ENCODE measurements around the gene RRAS2.
"Not testable (repeated sequence)": the region's sequence is repeated elsewhere in the genome, so short reads cannot be mapped to it uniquely, and the experiment has no call there.

The RRAS2 gene

GRCh38 chr11:14300661-14301304, 58.2 kb downstream of the RRAS2 start:
- DNase-seq: peak; percentile 73

- no peak for DNase-seq
Observed at GRCh38 chr11:14299921-14300320, 59.1 kb downstream of the RRAS2 start.

- DNase-seq: no peak
Observed at GRCh38 chr11:14290422-14290821, 68.6 kb downstream of the RRAS2 start.

- peak; percentile 76 for DNase-seq
Observed at GRCh38 chr11:14288189-14288935, 70.6 kb downstream of the RRAS2 start.

GRCh38 chr11:14278869-14279268, 80.1 kb downstream of the RRAS2 start:
- DNase-seq: not testable (repeated sequence)

- peak; percentile 66 for DNase-seq
Observed at GRCh38 chr11:14275076-14275475, 83.9 kb downstream of the RRAS2 start.

- DNase-seq: no peak
Observed at GRCh38 chr11:14273895-14274294, 85.1 kb downstream of the RRAS2 start.

GRCh38 chr11:14270690-14271542, 88.1 kb downstream of the RRAS2 start:
- DNase-seq: no peak

GRCh38 chr11:14269692-14270573, 89.0 kb downstream of the RRAS2 start:
- DNase-seq: no peak

GRCh38 chr11:14267861-14268635, 90.9 kb downstream of the RRAS2 start:
- no peak for DNase-seq

- DNase-seq: no peak
Observed at GRCh38 chr11:14266622-14267021, 92.4 kb downstream of the RRAS2 start.

GRCh38 chr11:14264966-14265365, 94.0 kb downstream of the RRAS2 start:
- DNase-seq: no peak

GRCh38 chr11:14262271-14262846, 96.6 kb downstream of the RRAS2 start:
- DNase-seq: no peak

- no peak for DNase-seq
Observed at GRCh38 chr11:14261066-14261465, 97.9 kb downstream of the RRAS2 start.

- DNase-seq: no peak
Observed at GRCh38 chr11:14259878-14260277, 99.1 kb downstream of the RRAS2 start.

GRCh38 chr11:14259186-14259784, 99.7 kb downstream of the RRAS2 start:
- DNase-seq: no peak

GRCh38 chr11:14258221-14258935, 100.6 kb downstream of the RRAS2 start:
- peak; percentile 38 for DNase-seq

GRCh38 chr11:14255238-14255534, 103.8 kb downstream of the RRAS2 start:
- DNase-seq: no peak

- no peak for DNase-seq
Observed at GRCh38 chr11:14254533-14255237, 104.3 kb downstream of the RRAS2 start.

- DNase-seq: no peak
Observed at GRCh38 chr11:14253840-14254239, 105.1 kb downstream of the RRAS2 start.

Data from fibroblast of skin of right biceps (primary cell).